Stimulated activated CD4-positive, alpha-beta T cell treated with anti-CD3 and anti-CD28 coated beads, TNF-alpha, amount 100 ng/mL, for 48 hours (primary cell): Measurements from ENCODE around the gene USP12.

Experiments used
- DNase-seq, 3 donors: peaks; one replicate each; pipeline ENCODE4 v3.0.0-alpha.2; 2020; ENCODE audit warnings: low read depth in 3 of 3

The USP12 gene

DNA sequence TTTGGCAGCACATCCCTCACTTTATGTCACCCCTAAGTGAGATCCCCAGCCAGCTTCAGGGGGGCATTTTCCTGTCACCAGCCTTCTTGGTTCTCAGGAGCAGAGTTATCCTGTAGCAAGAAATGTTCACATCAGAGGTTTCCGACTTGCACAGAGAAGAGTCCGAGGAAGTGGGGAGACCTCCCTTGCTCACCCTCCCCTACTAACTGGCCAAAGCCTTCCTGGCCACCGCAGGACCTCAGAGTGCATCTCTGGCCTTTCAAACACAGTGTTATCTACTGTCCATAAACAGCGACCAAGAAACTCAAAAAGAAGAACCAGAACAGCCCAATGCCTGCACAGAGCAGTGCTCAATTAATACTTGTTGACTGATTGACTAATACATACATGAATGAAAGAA, 134.4 kb downstream of the USP12 start:
- DNase-seq, result no peak

DNA sequence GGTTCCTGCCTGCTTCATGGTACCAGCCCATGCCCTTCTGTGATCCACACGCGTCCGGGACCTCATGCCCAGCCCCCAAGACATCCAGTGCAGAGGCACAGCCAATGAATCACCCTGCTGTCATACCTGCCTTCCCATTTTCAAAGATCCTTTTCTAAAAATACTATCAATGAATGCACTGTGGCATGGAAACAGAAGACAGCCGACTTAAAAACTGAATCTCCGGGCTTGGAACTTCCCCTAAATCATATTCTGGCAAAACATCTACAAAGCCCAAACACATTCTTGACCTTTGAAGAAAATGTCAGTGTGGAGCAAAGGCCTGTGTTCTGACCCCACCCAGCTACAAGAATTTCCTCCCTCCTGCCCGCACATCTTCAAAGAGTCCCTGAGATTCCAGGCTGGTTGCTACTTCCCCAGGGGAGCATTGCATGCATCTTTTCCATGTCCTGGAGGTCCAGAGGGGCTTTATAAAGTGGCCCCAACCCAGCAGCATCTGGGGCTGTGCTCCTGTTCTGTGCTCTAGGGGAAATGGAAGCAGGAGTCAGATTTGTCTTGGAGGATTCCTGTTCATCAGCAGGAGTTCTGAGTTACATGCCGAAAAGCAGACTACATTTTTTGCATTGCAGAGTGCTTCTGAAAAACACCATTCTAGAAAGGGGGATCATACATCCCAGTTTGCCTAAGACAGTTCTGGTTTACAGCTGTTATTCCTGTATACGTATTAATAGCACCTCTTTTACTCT, 135.2 kb downstream of the USP12 start:
- DNase-seq, result no peak

DNA sequence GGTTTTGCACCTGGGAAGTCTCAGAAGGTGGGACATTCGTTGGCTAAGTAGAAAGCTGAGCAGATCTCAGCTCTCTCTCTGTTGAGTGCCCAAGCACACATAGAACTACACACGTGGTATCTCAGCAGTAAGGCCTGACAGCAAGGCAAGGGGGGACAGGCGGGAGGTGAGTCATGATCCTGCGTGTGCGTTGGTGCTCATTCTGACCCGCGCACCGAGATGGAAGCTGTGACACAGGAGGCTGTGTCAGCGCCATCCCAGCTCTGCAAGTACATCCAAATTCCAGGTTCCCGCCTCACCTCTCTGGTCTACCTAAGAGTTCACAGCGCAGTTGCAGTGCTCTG, 135.7 kb downstream of the USP12 start:
- no peak for DNase-seq

DNA sequence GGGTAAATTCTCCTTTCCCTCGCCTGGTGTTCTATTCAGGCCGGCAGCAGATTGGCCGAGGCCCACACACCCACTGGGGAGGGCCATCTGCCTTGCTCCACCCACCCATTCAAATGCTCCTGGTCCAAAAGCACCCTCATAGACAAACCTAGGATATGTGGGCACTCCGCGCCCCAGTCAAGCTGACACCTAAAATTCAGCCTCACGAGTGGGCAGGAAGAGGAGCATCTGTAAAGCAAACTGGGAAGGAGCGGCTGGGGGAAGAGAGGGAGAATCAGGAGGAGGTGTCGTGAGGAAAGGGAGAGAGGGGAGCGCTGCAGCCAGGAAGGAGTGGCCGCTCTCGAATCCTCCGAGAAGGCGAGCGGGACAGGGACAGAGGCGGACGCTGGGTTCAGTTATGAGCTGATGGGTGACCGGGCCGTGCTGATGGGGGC, 136.9 kb downstream of the USP12 start:
- DNase-seq, result no peak

DNA sequence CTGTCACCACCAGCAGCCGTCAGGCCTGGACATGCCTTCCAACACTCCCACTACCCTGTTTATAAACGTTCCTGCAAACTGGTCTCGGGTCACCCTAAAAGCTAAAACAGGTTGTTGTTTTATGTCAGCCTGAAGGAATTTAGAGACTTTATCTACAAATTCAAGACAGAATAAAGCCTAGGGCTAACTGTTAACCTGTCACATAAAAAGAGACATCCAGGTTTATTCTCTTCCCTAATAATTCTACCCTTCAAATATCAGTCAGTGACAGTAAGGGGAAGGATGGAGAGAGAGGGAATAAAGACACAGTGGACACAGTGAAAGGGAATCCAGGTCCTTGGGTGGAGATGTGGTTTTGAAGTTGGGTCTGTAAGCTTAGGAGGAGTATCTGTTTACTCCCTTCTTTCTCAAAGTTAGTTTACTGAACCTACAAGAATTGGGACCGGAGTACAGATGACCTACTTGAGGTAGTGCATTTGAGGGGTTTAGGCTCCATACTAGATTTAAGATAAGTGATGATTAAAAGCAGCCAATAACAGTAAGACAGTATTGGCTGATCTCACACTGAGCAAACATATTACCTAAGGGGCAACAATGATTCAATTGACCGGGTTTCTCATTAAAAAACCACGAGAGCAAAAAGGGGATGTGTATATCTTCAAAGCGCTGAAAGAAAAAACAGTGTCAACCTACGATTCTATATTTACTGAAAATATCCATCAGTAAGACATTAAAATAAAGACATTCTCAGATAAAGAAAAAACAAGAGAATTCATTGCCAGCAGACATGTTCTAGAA, 142.7 kb downstream of the USP12 start:
- no peak for DNase-seq

DNA sequence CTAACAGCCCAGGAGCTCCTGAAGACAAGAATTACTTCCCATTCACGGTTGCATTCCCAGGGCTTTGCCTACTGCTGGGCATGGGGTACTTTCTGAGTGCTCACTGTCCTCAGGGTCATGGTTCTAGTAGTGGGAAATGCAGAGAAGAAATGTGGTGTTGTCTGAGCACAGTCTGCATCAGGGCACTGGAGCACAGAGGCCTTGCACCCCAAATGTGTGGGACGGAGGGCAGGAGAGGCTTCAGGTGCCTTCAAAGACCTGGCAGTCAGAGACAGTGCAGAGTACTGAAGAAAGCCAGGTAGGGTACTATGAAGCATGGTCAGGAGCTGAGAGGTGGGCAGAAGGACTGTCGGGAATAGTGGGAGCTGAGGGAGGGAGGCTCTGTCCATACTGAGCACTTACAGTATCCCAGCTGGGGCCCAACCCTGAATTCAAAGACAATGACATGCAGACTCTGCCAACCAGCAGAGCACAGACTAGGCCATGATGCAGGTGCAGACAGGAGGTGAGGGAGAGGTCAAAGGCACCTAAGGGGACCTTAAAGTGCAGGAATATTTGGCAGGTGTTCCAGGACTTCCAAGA, 144.4 kb downstream of the USP12 start:
- no peak for DNase-seq

DNA sequence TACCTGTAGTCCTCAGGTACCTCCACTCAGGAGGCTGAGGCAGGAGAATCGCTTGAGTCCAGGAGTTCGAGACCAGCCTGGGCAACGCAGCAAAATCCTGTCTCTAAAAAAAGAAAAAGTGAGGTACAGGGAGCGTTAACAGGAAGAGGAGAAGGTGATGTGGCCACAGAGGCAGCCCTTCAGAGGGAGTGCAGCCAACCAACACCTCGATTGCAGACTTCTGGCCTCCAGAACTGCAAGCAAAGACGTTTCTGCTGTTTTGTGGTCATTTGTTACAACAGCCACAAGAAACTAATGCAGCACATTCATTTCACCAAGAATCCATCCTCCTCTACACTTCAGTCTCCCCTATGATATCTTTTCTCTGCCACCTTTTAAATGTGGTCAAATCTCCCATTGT, 145.2 kb downstream of the USP12 start:
- no peak for DNase-seq

DNA sequence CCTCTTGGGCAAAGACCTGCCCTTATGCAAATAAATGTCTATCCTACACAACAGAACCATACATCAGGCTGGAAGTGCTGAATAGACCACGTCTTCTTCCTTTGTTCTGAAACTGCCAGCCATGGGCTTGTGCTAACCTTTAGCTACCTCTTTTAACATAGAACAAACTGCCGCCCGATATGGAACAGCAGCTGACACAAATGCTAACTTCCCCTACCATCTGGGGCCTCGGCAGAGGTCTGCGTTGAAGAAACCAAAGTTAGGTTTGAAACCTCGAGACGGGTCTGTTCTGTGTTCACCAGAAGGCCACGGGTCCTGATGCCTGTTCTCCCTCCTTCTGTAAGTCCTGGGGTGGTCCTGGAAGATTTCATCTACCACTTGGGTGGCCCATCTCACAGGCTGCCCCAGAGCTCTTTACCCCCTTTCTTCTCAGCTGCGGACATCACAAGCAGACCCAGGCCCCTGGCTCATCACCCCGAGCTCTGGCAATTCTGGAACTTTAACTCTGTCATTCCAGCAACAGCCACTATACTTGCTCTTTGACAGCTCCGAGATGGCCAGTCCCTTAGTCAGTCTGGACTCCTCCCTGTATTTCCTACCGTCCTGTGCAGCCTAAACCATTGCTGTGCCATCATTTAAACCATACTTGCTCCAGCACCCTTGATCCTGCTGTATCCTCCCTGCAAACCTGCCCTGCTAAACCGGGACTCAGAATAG, 146.7 kb downstream of the USP12 start:
- DNase-seq, result no peak

DNA sequence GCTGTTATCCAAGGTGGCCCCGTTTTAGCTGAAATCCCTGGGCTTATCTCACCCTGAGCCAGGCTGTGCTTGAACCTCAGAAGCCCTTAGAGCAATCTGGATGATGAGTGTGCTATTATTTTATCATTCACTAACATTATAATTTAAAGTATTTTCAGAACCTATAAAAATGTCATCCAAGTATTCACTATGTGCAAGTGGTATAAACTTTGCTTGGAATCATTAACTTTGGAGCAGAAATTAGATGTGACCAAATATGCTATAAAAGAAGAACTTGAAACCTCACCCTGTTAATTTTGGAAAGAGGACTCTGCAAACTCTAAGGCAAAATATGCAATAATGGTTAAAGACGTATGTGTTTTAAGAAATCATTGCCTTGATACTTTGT, 147.5 kb downstream of the USP12 start:
- no peak for DNase-seq

DNA sequence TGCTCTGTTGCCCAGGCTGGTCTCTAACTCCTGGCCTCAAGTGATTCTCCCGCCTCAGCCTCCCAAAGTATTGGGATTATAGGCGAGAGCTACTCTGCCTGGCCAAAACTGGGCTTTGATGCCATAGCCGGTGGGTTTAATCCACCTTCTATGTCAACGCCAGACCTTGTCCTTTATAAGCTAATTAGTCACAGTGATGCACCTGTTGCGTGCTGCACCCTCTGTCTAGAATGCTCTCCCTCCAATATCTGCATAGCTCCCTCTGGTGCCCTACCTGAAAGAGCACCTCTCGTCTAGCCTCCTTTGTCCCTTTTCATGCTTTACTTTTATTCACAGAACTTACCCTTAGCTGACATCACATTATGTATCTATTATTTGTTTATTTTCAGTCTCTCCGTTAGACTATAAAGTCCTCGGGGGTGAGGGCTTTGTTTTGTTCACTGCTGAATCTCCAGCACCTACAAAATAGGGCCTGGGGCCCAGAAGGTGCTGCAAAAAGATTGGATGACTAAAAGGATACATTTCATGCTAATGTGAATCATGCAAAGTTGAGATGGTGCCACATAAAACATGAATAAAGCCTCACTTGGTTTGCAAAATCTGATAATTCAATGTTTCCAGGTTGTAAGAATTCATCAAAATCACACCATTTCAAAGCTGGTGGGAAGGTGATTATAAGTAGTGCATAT, 148.1 kb downstream of the USP12 start:
- no peak for DNase-seq

DNA sequence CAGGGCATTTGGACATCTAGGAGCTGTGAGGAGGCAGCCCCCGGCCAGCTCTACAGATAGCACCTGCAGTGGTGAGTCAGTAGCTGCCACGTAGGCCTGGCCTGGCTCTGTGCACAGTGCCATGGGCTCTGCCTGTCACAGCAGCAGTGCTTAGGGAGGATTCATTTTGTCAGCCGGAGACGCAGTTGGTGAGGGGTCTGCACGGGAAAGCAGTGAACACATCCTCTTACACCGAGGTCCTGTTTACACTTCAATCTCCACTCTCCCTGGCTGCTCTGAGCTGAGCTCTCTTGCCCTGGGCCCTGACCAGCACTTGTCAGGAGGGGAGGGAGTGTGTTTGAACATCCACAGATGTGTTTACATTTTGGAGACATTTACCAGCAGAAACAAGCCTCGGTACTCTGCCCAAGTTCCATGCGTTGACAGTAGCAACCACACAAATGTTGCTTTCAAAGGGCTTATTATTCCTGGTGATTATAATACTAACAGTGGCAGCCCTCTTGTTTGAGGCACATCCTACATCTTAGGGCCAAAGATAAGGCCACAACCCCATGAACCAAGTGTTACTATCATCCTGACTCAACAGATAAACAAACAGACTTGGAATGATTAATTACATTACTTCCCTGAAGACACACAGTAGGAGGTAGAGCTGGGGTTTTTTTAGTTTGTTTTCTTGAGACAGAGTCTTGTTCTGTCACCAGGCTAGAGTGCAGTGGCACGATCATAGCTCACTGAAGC, 148.9 kb downstream of the USP12 start:
- no peak for DNase-seq

DNA sequence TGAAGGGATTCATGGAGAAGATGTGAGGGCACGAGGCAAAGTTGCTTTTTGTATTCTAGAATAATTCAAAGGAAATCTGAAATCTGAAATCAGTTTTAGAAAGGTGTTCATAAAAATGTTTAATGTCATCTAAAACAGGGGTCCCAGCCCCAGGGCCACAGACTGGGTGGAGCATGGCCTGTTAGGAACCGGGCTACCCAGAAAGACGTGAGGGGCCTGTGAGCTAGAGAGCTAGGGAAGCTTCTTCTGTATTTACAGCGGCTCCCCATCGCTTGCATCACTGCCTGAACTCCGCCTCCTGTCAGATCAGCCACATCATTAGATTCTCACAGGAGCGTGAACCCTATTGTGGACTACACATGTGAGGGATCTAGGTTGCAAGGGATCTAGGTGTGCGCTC, 151.2 kb downstream of the USP12 start:
- DNase-seq, result no peak

DNA sequence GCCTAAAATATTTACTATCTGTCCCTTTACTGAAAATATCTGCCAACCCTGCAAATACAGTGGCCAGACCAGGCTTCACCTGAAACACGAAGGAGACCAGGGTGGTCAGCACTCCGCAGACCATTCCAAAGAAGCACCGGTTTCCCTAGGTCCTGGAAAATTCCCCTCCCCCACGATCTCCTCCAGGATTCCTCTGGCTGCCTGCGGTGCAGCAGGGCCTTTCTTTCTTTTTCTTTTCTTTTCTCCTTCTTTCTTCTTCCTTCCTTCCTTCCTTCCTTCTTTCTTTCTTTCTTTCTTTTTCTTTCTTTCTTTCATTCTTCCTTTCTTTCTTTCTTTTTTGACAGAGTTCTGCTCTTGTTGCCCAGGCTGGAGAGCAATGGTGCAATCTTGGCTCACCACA, 152.7 kb downstream of the USP12 start:
- DNase-seq, result no peak

DNA sequence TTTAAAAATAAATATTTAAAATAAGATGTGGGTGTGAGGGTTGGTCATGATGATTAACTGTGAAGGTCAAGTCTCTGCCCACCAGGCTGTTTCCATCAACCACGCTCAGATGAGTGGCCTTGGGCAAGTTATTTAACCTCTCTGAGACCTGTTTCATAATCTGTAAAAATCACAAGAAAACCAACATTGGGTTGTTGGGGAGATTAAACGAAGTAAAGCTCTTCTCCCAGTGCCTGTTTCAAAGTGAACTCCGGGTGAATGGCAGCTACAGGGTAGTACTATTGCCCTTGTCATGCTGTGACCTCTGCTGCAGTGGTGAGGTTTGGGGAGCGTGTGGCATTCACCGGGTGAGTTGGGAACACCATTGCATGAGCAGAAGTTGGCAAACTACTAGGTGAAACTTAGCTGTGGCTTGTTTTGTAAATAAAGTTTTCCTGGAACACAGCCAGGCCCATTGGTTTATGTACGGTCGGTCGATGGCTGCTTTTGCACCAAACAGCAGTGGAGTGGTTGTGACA, 153.2 kb downstream of the USP12 start:
- no peak for DNase-seq

DNA sequence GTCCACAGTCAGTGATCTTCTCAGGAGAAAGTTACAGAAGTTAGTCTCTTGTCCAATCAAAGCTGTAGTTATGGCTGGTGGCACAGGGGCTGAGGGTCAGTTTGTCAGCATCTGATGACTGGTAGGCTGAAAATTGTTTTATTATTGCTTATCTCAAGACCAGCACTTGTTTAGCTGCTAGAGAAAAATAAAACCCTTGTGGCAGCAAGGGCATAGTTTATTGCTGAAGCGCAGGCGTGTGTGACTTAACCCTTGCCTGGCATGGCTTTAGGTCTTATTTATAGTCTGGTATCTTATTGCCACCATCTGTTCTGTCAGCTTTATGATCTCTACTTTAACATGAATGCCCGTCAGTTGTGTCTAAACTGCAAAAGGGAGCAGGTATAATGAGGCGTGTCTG, 154.7 kb downstream of the USP12 start:
- DNase-seq, result no peak
